PC-9 (cell line): Measurements from ENCODE around the gene ENTPD7. TPM values are rescaled to one million over a fixed set of nuclear protein-coding genes. Genes with fewer than 3 reads are reported as not detected.
A peak's percentile ranks its signal among the peaks of the same experiment; 100 is the strongest.

Source experiments
- BruUV-seq: library from RNA; stranded (reverse); fragments of 400-500 nt; replicated peaks from 2 replicates; lab custom pipeline; 2021; lab: Mats Ljungman, UMichigan
- CTCF ChIA-PET: fragments of 300-600 bp; sonication (Branson Sonifier 250); formaldehyde crosslinking; loops from one replicate; lab custom pipeline; 2022; ENCODE audit warnings: antibody characterized with exemption; lab: Charles Lee
- POLR2A ChIA-PET: fragments of 300-600 bp; sonication (Branson Sonifier 250); formaldehyde crosslinking; loops from one replicate; lab custom pipeline; 2022; ENCODE audit warnings: antibody characterized with exemption; ENCODE audit not compliant: unreplicated experiment; lab: Charles Lee
- DNase-seq, 2 experiments: peaks; one replicate each; pipeline versions ENCODE4 v3.0.0 to v3.0.0-alpha.2; 2015 to 2022; ENCODE audit warnings: mixed read lengths in 1 of 2
- H2AFZ ChIP-seq: fragments of 200-600 bp; sonication (generic); 2 replicates; pipeline ENCODE4 v1.8.1; 2017; ENCODE audit warnings: antibody characterized with exemption
- H3F3A ChIP-seq: fragments of 200-600 bp; sonication (generic); 2 replicates; pipeline ENCODE4 v1.8.1; 2017; ENCODE audit warnings: antibody characterized with exemption, mild to moderate bottlenecking, low read depth; ENCODE audit not compliant: insufficient read depth
- H3K27ac ChIP-seq: fragments of 200-600 bp; sonication (generic); 2 replicates; pipeline ENCODE4 v1.6.1; 2016; ENCODE audit warnings: mixed run types
- H3K27me3 ChIP-seq: fragments of 200-600 bp; sonication (generic); 2 replicates; pipeline ENCODE4 v1.6.1; 2016; ENCODE audit warnings: low read depth, mixed run types; ENCODE audit not compliant: insufficient read depth
- H3K36me3 ChIP-seq: fragments of 200-600 bp; sonication (generic); 2 replicates; pipeline ENCODE4 v1.6.1; 2016; ENCODE audit warnings: low read depth, mixed run types
- H3K4me1 ChIP-seq: fragments of 200-600 bp; sonication (generic); replicated peaks from 2 replicates; pipeline ENCODE4 v1.6.1; 2016; ENCODE audit warnings: mixed run types; ENCODE audit not compliant: insufficient read depth
- H3K4me2 ChIP-seq: fragments of 200-600 bp; sonication (generic); 2 replicates; pipeline ENCODE4 v1.6.1; 2017; ENCODE audit warnings: mixed run types
- H3K4me3 ChIP-seq: fragments of 200-600 bp; sonication (generic); 2 replicates; pipeline ENCODE4 v1.6.1; 2016; ENCODE audit warnings: mixed run types
- H3K79me2 ChIP-seq: fragments of 200-600 bp; sonication (generic); 2 replicates; pipeline ENCODE4 v1.6.1; 2017; ENCODE audit warnings: low read depth, mixed run types
- H3K9me2 ChIP-seq: fragments of 200-600 bp; sonication (generic); 2 replicates; pipeline ENCODE4 v1.8.1; 2017; ENCODE audit warnings: mild to moderate bottlenecking; ENCODE audit not compliant: insufficient read depth
- H3K9me3 ChIP-seq: fragments of 200-600 bp; sonication (generic); 2 replicates; pipeline ENCODE4 v1.8.1; 2016; ENCODE audit warnings: low read depth; ENCODE audit not compliant: insufficient read depth
- H4K20me1 ChIP-seq: fragments of 200-600 bp; sonication (generic); 2 replicates; pipeline ENCODE4 v1.8.1; 2017; ENCODE audit not compliant: insufficient read depth
- CTCF ChIP-seq: fragments of 200-600 bp; sonication (generic); conservative IDR thresholded peaks from 2 replicates; pipeline ENCODE4 v1.6.1; 2017; ENCODE audit warnings: mixed run types, antibody characterized with exemption, mild to moderate bottlenecking, moderate library complexity
- EZH2 ChIP-seq: fragments of 200-600 bp; sonication (generic); IDR thresholded peaks from 2 replicates; pipeline ENCODE4 v1.8.0; 2017; ENCODE audit warnings: antibody characterized with exemption, low read depth
- intact Hi-C: fragments of 100-400 bp; cut with micrococcal nuclease; formaldehyde crosslinking; loops from one replicate; pipeline ENCODE4 v1.10.0; 2022; ENCODE audit not compliant: unreplicated experiment
- total RNA-seq: library from RNA; stranded (reverse); gene quantifications from 2 replicates; pipeline ENCODE4 v1.2.3, GENCODE V29; 2021

Gene ENTPD7
- total RNA-seq, 1 experiment from 2014 or later: 5.4 TPM

- H3K4me2 ChIP-seq: no peak overlapping the region
- TF ChIP-seq CTCF (peak; percentile 80), EZH2 (no peak)
- no peak overlapping the region for H3K27ac ChIP-seq
- no peak overlapping the region for H3K4me3 ChIP-seq
- no peaks in the 10 kb centered on the region for H3K4me1 ChIP-seq
- H4K20me1 ChIP-seq: no peaks in the 10 kb centered on the region
- BruUV-seq: no TSS peak
- CTCF ChIA-PET: interaction anchor here (0.6 to 1.0 kb wide), 3 partner anchors 176 to 907 kb away, joined by 3 to 5 read pairs (median 3); no protein-coding TSS in a partner anchor
- H3K79me2 ChIP-seq: peaks cover 14% of the 10 kb centered on the region; the same call in 1 of the 2 replicates
- POLR2A ChIA-PET: no interaction called here
- peak; percentile 25 to 55 for DNase-seq
- H3K9me2 ChIP-seq: no peaks in the 10 kb centered on the region
- H3F3A ChIP-seq: no peaks in the 10 kb centered on the region
- no peak overlapping the region for H2AFZ ChIP-seq
- no peaks in the 10 kb centered on the region for H3K36me3 ChIP-seq
- intact Hi-C loops: loop anchor here (1.0 kb wide), 3 partner anchors 52 to 220 kb away; no protein-coding TSS in a partner anchor
- H3K9me3 ChIP-seq: no peaks in the 10 kb centered on the region
- no peaks in the 10 kb centered on the region for H3K27me3 ChIP-seq
Measured at GRCh38 chr10:99612167-99612831, 47.0 kb upstream of the ENTPD7 start.

GRCh38 chr10:99615426-99615825, 43.9 kb upstream of the ENTPD7 start:
- Histone ChIP-seq H3K79me2 (peaks cover 40% of the 10 kb centered on the region), H3K4me2 (no peak overlapping the region), H3K9me2 (no peaks in the 10 kb centered on the region), H3K9me3 (no peaks in the 10 kb centered on the region), H3K4me1 (peaks cover 8% of the 10 kb centered on the region), H2AFZ (no peak overlapping the region), H3K36me3 (no peaks in the 10 kb centered on the region), H3F3A (no peaks in the 10 kb centered on the region), H3K27me3 (no peaks in the 10 kb centered on the region), H4K20me1 (no peaks in the 10 kb centered on the region), H3K4me3 (no peak overlapping the region), H3K27ac (no peak overlapping the region)
- ChIA-PET CTCF (interaction anchor here (0.6 kb wide), 2 partner anchors 117 to 230 kb away, joined by 3 to 4 read pairs; no protein-coding TSS in a partner anchor), POLR2A (no interaction called here)
- BruUV-seq: no TSS peak
- DNase-seq: no peak
- TF ChIP-seq EZH2: no peak
- TF ChIP-seq CTCF: no peak
- intact Hi-C loops: no loop called here

- Histone ChIP-seq H3K4me2 (peak overlapping the region; percentile 95), H3K27me3 (no peaks in the 10 kb centered on the region), H3K9me2 (no peaks in the 10 kb centered on the region), H3K9me3 (no peaks in the 10 kb centered on the region), H3K36me3 (no peaks in the 10 kb centered on the region), H3K27ac (no peak overlapping the region), H3K4me3 (no peak overlapping the region; the same call in 1 of the 2 replicates), H4K20me1 (no peaks in the 10 kb centered on the region), H3F3A (peaks cover 10% of the 10 kb centered on the region; the same call in 1 of the 2 replicates), H2AFZ (no peak overlapping the region), H3K4me1 (peaks cover 17% of the 10 kb centered on the region), H3K79me2 (peaks cover 40% of the 10 kb centered on the region)
- intact Hi-C loops: loop anchor here (2.0 kb wide), 1 partner anchor 93 kb away; no protein-coding TSS in a partner anchor
- CTCF ChIA-PET: no interaction called here
- no peak for DNase-seq
- BruUV-seq: no TSS peak
- TF ChIP-seq EZH2 (no peak), CTCF (no peak)
- POLR2A ChIA-PET: no interaction called here
Measured at GRCh38 chr10:99617696-99618095, 41.6 kb upstream of the ENTPD7 start.
